KMS-11 (cell line): ENCODE results near the gene FGF10.

Source experiments
- H2AFZ ChIP-seq: fragments of 200-600 bp; sonication (generic); 2 replicates; pipeline ENCODE4 v1.6.1; 2016; ENCODE audit warnings: antibody characterized with exemption, mixed run types, low read depth
- H3K27ac ChIP-seq: fragments of 200-600 bp; sonication (generic); 2 replicates; pipeline ENCODE4 v1.6.1; 2016; ENCODE audit warnings: mild to moderate bottlenecking, mixed run types
- H3K27me3 ChIP-seq: fragments of 200-600 bp; sonication (generic); 2 replicates; pipeline ENCODE4 v1.6.1; 2017; ENCODE audit warnings: mild to moderate bottlenecking, low read depth, mixed run types, moderate library complexity; ENCODE audit not compliant: insufficient read depth
- H3K36me3 ChIP-seq: fragments of 200-600 bp; sonication (generic); 2 replicates; pipeline ENCODE4 v1.6.1; 2017; ENCODE audit warnings: mild to moderate bottlenecking, mixed run types; ENCODE audit not compliant: insufficient read depth
- H3K4me1 ChIP-seq: fragments of 200-600 bp; sonication (generic); 2 replicates; pipeline ENCODE4 v1.6.1; 2016; ENCODE audit warnings: mild to moderate bottlenecking, low read depth, mixed run types; ENCODE audit not compliant: poor library complexity, severe bottlenecking
- H3K4me2 ChIP-seq: fragments of 200-600 bp; sonication (generic); 2 replicates; pipeline ENCODE4 v1.7.0; 2016; ENCODE audit warnings: mild to moderate bottlenecking, mixed run types
- H3K4me3 ChIP-seq: fragments of 200-600 bp; sonication (generic); IDR thresholded peaks from 2 replicates; pipeline ENCODE4 v1.6.1; 2017; ENCODE audit warnings: low read depth, low read length, mixed read lengths; ENCODE audit not compliant: insufficient read depth
- H3K79me2 ChIP-seq: fragments of 200-600 bp; sonication (generic); 2 replicates; pipeline ENCODE4 v1.6.1; 2016; ENCODE audit warnings: low read depth, mixed run types; ENCODE audit not compliant: insufficient read depth
- H3K9ac ChIP-seq: fragments of 200-600 bp; sonication (generic); 2 replicates; pipeline ENCODE4 v1.6.1; 2016; ENCODE audit warnings: mild to moderate bottlenecking, mixed run types
- H4K20me1 ChIP-seq: fragments of 200-600 bp; sonication (generic); 2 replicates; pipeline ENCODE4 v1.6.1; 2016; ENCODE audit warnings: mild to moderate bottlenecking, mixed run types; ENCODE audit not compliant: insufficient read depth
- TF ChIP-seq, protein P1 (sequence below): fragments of 200-600 bp; sonication (generic); conservative IDR thresholded peaks from 2 replicates; pipeline ENCODE4 v1.6.1; 2017; ENCODE audit warnings: low read depth, mild to moderate bottlenecking, antibody characterized with exemption, low read length, moderate library complexity, mixed read lengths

Gene FGF10

GRCh38 chr5:44389090-44389822 lies at the start of gene FGF10:
Gene FGF10, minus strand, starts transcription at chr5:44389420. Its CDS starts 738 bp downstream, at chr5:44388682.
- H3K4me2 ChIP-seq: no peak within 1 kb of the TSS
- H3K27me3 ChIP-seq: no peaks in the 10 kb centered on the region

GRCh38 chr5:44426944-44427343 lies 37.7 kb upstream of the FGF10 start:
- Histone ChIP-seq H3K27me3 (no peaks in the 10 kb centered on the region), H2AFZ (no peak overlapping the region), H3K27ac (no peak overlapping the region), H3K9ac (no peak overlapping the region), H3K4me2 (no peak overlapping the region), H3K4me1 (no peaks in the 10 kb centered on the region), H3K36me3 (no peaks in the 10 kb centered on the region), H4K20me1 (no peaks in the 10 kb centered on the region), H3K4me3 (no peak overlapping the region), H3K79me2 (no peaks in the 10 kb centered on the region)
- TF ChIP-seq, protein P1, sequence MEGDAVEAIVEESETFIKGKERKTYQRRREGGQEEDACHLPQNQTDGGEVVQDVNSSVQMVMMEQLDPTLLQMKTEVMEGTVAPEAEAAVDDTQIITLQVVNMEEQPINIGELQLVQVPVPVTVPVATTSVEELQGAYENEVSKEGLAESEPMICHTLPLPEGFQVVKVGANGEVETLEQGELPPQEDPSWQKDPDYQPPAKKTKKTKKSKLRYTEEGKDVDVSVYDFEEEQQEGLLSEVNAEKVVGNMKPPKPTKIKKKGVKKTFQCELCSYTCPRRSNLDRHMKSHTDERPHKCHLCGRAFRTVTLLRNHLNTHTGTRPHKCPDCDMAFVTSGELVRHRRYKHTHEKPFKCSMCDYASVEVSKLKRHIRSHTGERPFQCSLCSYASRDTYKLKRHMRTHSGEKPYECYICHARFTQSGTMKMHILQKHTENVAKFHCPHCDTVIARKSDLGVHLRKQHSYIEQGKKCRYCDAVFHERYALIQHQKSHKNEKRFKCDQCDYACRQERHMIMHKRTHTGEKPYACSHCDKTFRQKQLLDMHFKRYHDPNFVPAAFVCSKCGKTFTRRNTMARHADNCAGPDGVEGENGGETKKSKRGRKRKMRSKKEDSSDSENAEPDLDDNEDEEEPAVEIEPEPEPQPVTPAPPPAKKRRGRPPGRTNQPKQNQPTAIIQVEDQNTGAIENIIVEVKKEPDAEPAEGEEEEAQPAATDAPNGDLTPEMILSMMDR: no peak

More at GRCh38 chr5:44389090-44389822, at the start of gene FGF10:
- Histone ChIP-seq H3K4me1 (no peaks in the 10 kb centered on the region), H3K27ac (no peak within 1 kb of the TSS), H3K79me2 (no peaks in the 10 kb centered on the region), H3K9ac (no peak within 1 kb of the TSS), H3K4me3 (no peak within 1 kb of the TSS), H2AFZ (no peak within 1 kb of the TSS), H4K20me1 (no peaks in the 10 kb centered on the region), H3K36me3 (no peaks in the 10 kb centered on the region)
- TF ChIP-seq, protein P1: no peak

- H3K27me3 ChIP-seq: no peaks in the 10 kb centered on the region
- no peaks in the 10 kb centered on the region for H3K36me3 ChIP-seq
These were observed 23.1 kb upstream of the FGF10 start for GRCh38 chr5:44412286-44412685.

GRCh38 chr5:44402084-44402483 lies 12.9 kb upstream of the FGF10 start:
- no peak overlapping the region for H2AFZ ChIP-seq
- H3K9ac ChIP-seq: no peak overlapping the region
- H3K27me3 ChIP-seq: no peaks in the 10 kb centered on the region
- no peak overlapping the region for H3K27ac ChIP-seq
- no peaks in the 10 kb centered on the region for H3K79me2 ChIP-seq
- H4K20me1 ChIP-seq: no peaks in the 10 kb centered on the region
- H3K4me1 ChIP-seq: no peaks in the 10 kb centered on the region
- TF ChIP-seq, protein P1: no peak
- no peaks in the 10 kb centered on the region for H3K36me3 ChIP-seq
- no peak overlapping the region for H3K4me3 ChIP-seq
- no peak overlapping the region for H3K4me2 ChIP-seq

More at GRCh38 chr5:44412286-44412685, 23.1 kb upstream of the FGF10 start:
- no peaks in the 10 kb centered on the region for H4K20me1 ChIP-seq
- H3K4me2 ChIP-seq: no peak overlapping the region
- H3K9ac ChIP-seq: no peak overlapping the region
- TF ChIP-seq, protein P1: no peak
- no peak overlapping the region for H3K27ac ChIP-seq
- H2AFZ ChIP-seq: no peak overlapping the region
- no peaks in the 10 kb centered on the region for H3K4me1 ChIP-seq
- H3K79me2 ChIP-seq: no peaks in the 10 kb centered on the region
- no peak overlapping the region for H3K4me3 ChIP-seq
